ENCODE results near the gene SIM2. TPM values are rescaled to one million over a fixed set of nuclear protein-coding genes. Genes with fewer than 3 reads are reported as not detected.

The SIM2 gene
- total and polyA plus RNA-seq, 2 donors (not counting 1 experiment from before 2014, with no cell fraction given), result not detected

DNA sequence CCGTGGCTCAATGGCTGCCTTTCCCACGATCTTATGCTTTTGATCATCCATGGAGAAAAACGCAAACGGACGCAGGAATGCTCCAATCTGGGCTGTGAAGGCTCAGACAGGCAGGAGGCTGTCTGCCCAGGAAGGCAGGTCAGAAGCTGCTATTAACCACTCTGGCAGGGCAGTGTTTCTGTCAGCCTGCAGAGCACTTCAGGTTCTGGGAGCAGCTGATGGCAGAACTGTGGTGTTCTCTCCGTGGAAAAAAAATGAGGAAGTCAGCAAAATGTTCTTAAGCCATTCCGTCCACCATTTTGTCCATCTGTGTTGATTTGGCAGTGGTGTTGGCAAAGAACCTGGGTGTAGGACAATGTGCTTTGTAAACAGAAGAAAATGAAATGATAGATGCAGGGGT, 91.7 kb downstream of the SIM2 start:
- DNase-seq (no peak), ATAC-seq (ENCODE audit: low read depth) (no peak)
- TF ChIP-seq, protein P1, sequence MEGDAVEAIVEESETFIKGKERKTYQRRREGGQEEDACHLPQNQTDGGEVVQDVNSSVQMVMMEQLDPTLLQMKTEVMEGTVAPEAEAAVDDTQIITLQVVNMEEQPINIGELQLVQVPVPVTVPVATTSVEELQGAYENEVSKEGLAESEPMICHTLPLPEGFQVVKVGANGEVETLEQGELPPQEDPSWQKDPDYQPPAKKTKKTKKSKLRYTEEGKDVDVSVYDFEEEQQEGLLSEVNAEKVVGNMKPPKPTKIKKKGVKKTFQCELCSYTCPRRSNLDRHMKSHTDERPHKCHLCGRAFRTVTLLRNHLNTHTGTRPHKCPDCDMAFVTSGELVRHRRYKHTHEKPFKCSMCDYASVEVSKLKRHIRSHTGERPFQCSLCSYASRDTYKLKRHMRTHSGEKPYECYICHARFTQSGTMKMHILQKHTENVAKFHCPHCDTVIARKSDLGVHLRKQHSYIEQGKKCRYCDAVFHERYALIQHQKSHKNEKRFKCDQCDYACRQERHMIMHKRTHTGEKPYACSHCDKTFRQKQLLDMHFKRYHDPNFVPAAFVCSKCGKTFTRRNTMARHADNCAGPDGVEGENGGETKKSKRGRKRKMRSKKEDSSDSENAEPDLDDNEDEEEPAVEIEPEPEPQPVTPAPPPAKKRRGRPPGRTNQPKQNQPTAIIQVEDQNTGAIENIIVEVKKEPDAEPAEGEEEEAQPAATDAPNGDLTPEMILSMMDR (IDR thresholded peaks at IDR 0.05), result no peak
- intact Hi-C loops (cut with micrococcal nuclease), result no loop called here
- Mint-ChIP-seq H3K4me1 (no peaks in the 10 kb centered on the region), H3K9me3 (ENCODE audit: insufficient read depth) (peaks cover 2% of the 10 kb centered on the region), H3K4me3 (no peak overlapping the region), H3K27me3 (no peaks in the 10 kb centered on the region), H3K27ac (no peak overlapping the region)
- Histone ChIP-seq H3K79me2 (ENCODE audit: control insufficient read depth, insufficient read depth, low read length) (no peaks in the 10 kb centered on the region), H4K20me1 (ENCODE audit: control insufficient read depth, insufficient read depth, low read length, poor library complexity, severe bottlenecking) (no peaks in the 10 kb centered on the region), H3K4me3 (ENCODE audit: control extremely low read depth in 1 of 5, extremely low read depth in 1 of 5, insufficient read depth in 1 of 5, low read depth in 2 of 5, low read length in 4 of 5) (no peak overlapping the region), H3K27ac (ENCODE audit: low read length in 2 of 2) (no peak overlapping the region), H3K9ac (ENCODE audit: low read length) (no peak overlapping the region), H3K27me3 (replicated peaks in 1 of 4; ENCODE audit: control extremely low read depth in 1 of 4, control insufficient read depth in 3 of 4, insufficient read depth in 4 of 4, low read length in 3 of 4) (no peaks in the 10 kb centered on the region), H3K4me1 (ENCODE audit: control insufficient read depth in 2 of 2, insufficient read depth in 2 of 2, low read length in 2 of 2) (no peaks in the 10 kb centered on the region), H2AFZ (ENCODE audit: insufficient read depth, low read depth, low read length, poor library complexity, severe bottlenecking) (no peak overlapping the region), H3K36me3 (replicated peaks in 1 of 2; ENCODE audit: control extremely low read depth in 1 of 2, control insufficient read depth in 1 of 2, extremely low read depth in 1 of 2, insufficient read depth in 2 of 2, low read length in 1 of 2) (no peaks in the 10 kb centered on the region), H3K4me2 (replicated peaks; ENCODE audit: low read depth, low read length, poor library complexity, severe bottlenecking) (no peak overlapping the region), H3K9me3 (ENCODE audit: control extremely low read depth in 1 of 3, control insufficient read depth in 2 of 3, insufficient read depth in 1 of 3, low read length in 2 of 3) (peaks cover 0 to 3% (median 0%) of the 10 kb centered on the region in 3 donors)
- 86% methylated on average over 7 of the region's 7 CpGs for WGBS (ENCODE audit: insufficient coverage)
- ChIA-PET POLR2A (no interaction called here), CTCF (no interaction called here)

DNA sequence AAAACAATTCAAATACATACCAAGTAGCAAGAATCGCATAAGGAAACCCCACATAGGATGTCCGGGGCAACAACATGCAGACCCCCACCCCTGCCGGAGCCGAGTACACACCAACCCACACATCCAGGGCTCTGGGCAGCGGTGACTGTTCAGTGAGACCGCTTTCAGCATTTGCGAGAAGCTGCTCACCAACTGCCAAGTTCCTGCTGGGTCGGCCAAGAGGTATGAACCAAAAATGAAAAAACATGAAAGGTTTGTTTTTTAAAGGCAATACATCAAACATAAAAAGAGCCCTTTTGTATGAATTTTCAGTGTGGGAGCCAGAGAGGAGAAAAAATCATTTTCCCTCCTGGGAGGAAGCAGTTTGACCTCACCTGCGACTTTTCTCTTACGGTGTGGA, 92.3 kb downstream of the SIM2 start:
- Histone ChIP-seq H3K4me3 (ENCODE audit: control extremely low read depth in 1 of 5, extremely low read depth in 1 of 5, insufficient read depth in 1 of 5, low read depth in 2 of 5, low read length in 4 of 5) (no peak overlapping the region), H4K20me1 (ENCODE audit: control insufficient read depth, insufficient read depth, low read length, poor library complexity, severe bottlenecking) (no peaks in the 10 kb centered on the region), H3K4me1 (ENCODE audit: control insufficient read depth in 2 of 2, insufficient read depth in 2 of 2, low read length in 2 of 2) (no peaks in the 10 kb centered on the region), H3K9me3 (ENCODE audit: control extremely low read depth in 1 of 3, control insufficient read depth in 2 of 3, insufficient read depth in 1 of 3, low read length in 2 of 3) (peaks cover 0 to 4% (median 3%) of the 10 kb centered on the region in 3 donors), H3K9ac (ENCODE audit: low read length) (no peak overlapping the region), H3K36me3 (replicated peaks in 1 of 2; ENCODE audit: control extremely low read depth in 1 of 2, control insufficient read depth in 1 of 2, extremely low read depth in 1 of 2, insufficient read depth in 2 of 2, low read length in 1 of 2) (no peaks in the 10 kb centered on the region), H2AFZ (ENCODE audit: insufficient read depth, low read depth, low read length, poor library complexity, severe bottlenecking) (no peak overlapping the region), H3K27me3 (replicated peaks in 1 of 4; ENCODE audit: control extremely low read depth in 1 of 4, control insufficient read depth in 3 of 4, insufficient read depth in 4 of 4, low read length in 3 of 4) (no peaks in the 10 kb centered on the region), H3K27ac (ENCODE audit: low read length in 2 of 2) (no peak overlapping the region), H3K79me2 (ENCODE audit: control insufficient read depth, insufficient read depth, low read length) (no peaks in the 10 kb centered on the region), H3K4me2 (replicated peaks; ENCODE audit: low read depth, low read length, poor library complexity, severe bottlenecking) (no peak overlapping the region)
- Mint-ChIP-seq H3K27me3 (no peaks in the 10 kb centered on the region), H3K27ac (no peak overlapping the region), H3K9me3 (ENCODE audit: insufficient read depth) (peaks cover 2% of the 10 kb centered on the region), H3K4me3 (no peak overlapping the region), H3K4me1 (no peaks in the 10 kb centered on the region)
- ChIA-PET POLR2A (no interaction called here), CTCF (no interaction called here)
- TF ChIP-seq, protein P1 (IDR thresholded peaks at IDR 0.05), result no peak
- TF ChIP-seq EZH2 (IDR thresholded peaks at IDR 0.05; ENCODE audit: borderline replicate concordance, insufficient read depth, low read depth, low read length, poor library complexity, severe bottlenecking), result no peak
- intact Hi-C loops (cut with micrococcal nuclease), result no loop called here
- no peak for DNase-seq
- WGBS (ENCODE audit: insufficient coverage), result 89% methylated on average over 4 of the region's 10 CpGs
- no peak for ATAC-seq (ENCODE audit: low read depth)

All from B cell (primary cell).